HL-60/S4 treated with phorbol 12-myristate 13-acetate at 8.2 ng/mL for 4 days and 3 days (cell line): Measurements from ENCODE around the gene SLC26A5.
"Not testable (repeated sequence)": the region's sequence is repeated elsewhere in the genome, so short reads cannot be mapped to it uniquely, and the experiment has no call there.

Source experiments
- in situ Hi-C: fragments of 300-500 bp; cut with MboI; formaldehyde crosslinking; loops from 2 replicates; pipeline ENCODE4 v1.15.0; 2022; ENCODE audit warnings: low sequenced_read_pairs

The SLC26A5 gene, protein sequence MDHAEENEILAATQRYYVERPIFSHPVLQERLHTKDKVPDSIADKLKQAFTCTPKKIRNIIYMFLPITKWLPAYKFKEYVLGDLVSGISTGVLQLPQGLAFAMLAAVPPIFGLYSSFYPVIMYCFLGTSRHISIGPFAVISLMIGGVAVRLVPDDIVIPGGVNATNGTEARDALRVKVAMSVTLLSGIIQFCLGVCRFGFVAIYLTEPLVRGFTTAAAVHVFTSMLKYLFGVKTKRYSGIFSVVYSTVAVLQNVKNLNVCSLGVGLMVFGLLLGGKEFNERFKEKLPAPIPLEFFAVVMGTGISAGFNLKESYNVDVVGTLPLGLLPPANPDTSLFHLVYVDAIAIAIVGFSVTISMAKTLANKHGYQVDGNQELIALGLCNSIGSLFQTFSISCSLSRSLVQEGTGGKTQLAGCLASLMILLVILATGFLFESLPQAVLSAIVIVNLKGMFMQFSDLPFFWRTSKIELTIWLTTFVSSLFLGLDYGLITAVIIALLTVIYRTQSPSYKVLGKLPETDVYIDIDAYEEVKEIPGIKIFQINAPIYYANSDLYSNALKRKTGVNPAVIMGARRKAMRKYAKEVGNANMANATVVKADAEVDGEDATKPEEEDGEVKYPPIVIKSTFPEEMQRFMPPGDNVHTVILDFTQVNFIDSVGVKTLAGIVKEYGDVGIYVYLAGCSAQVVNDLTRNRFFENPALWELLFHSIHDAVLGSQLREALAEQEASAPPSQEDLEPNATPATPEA

DNA sequence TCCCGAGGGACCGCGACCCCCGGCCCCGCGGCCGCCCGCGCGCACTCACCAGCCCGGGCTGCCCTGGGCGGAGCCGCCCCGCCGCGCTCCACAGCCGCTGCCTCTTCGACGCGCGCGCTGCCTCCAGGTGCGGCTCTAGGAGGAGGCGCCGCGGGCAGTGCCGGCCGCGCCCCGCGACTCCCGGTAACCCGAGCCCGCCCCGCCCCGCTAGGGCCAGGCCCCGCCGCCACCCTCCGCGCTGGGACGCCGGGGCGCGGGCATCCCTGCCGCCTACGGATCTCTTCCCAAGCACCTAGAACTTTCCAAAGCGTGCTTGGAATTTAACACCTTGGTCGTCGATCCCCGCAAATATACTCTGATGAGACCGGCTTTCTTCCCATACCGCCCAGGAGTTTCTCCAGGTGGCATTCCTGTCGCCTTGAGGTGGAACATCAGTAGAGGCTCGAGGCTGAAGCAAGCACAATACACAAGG is at the start of gene SLC26A5:
Gene SLC26A5 (minus strand): TSS at position 159 of the 472 bp plus-strand sequence. CDS start 24,693 bp downstream, outside the sequence.
- in situ Hi-C loops: no loop called here

DNA sequence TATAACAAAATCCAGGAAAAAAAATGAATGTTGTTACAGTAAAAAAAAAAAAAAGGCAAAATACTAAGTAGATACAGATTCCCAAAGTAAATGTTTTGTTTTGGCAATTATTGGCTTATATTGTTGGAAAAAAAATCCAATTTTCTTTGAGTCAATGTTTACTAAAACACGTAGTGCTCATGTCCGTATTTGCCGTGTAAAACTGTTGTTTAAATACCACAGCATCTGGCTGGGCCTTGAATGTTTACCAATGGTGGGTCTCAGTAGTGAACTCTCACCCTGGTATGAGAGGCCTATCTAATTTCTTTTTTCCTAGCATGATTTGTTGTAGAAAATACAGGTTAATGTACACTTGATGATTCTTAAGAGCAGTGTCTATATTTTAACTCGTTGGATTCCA is 41.4 kb upstream of the SLC26A5 start:
- in situ Hi-C loops: no loop called here

DNA sequence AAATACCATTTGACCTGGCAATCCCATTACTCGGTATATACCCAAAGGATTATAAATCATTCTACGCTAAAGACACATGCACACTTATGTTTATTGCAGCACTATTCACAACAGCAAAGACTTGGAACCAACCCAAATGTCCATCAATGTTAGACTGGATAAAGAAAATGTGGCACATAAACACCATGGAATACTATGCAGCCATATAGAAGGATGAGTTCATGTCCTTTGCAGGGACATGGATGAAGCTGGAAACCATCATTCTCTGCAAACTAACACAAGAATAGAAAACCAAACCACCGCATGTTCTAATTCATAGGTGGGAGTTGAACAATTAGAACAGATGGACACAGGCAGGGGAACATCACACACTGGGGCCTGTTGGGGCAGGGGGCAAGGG is 40.9 kb upstream of the SLC26A5 start:
- in situ Hi-C loops: not testable (repeated sequence)

DNA sequence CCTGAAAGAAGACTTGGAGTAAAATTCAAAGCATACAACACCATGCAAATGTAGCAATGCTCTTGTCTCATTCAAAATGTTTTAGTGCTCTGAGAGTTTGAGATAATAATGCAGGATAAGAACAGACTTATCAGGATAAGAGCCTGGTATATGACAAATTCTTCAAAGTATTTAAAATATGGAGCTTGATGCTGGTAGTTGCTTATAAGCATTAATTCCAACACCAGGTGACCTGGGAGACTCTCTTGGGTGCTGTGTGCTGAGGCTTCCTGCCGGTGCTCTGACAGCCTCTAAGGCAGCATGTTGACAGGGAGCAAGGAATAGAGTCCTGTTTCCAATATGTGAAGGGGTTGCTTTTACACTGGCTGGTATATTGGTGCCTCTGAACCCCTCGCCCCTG is 34.8 kb upstream of the SLC26A5 start:
- in situ Hi-C loops: no loop called here

DNA sequence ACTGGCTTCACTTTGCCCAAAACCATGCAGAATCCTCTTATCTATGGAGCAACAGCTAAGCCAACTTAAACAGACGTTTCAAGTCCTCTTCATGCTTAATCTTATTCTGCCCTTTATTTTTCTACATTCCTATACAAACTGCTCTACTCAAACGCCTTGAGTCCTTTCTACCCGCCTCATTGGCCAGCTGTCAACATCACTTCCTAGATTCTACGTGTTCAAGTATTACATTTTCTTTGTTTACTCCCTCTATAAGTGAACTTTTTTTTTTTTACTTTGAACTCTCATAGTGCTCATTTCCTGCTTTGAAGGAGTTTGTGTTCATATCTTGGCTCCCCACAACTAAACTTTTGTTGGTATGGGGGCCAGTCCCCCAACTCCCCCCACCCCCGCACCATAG is 28.9 kb upstream of the SLC26A5 start:
- in situ Hi-C loops: no loop called here

DNA sequence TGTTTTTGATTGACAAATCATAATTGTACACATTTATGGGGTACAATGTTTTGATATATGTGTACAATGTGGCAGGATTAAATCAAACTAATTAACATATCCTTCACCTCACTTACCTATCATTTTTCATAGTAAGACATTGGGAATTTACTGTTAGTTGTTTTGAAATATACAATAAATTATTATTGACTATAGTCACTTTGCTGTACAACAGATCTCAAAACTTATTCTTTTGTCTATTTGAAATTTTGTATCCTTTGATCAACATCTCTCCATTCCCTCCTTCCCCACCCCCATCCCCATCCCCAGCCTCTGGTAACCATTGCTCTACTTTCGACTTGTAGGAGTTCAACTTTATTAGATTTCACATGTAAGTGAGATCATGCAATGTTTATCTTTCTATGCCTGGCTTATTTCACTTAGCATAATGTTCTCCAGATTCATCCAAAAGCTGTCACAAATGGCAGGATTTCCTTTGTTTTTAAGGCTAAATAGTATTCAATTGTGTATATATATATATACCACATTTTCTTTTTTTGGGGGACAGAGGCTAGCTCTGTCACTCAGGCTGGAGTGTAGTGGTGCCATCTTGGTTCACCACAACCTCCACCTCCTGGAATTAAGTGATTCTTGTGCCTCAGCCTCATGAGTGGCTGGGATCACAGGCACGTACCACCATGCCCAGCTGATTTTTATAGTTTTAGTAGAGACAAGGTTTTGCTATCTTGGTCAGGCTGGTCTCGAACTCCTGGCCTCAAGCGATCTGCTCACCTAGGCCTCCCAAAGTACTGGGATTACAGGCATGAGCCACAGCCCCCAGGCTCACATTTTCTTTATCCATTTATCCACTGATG is 23.3 kb upstream of the SLC26A5 start:
- in situ Hi-C loops: no loop called here

DNA sequence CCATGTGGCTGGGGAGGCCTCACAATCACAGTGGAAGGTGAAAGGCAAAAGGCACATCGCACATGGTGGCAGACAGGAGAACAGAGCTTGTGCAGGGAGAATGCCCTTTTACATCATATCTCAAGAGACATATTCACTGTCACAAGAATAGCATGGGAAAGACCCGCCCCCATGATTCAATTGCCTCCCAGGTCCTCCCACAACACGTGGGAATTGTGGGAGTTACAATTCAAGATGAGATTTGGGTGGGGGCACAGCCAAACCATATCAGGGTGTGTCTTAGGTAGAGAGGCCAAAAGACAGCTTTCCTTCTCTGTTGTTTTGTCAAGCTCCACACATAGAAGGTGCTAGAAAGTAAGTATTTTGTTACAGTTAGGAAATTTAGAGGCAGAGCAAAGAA is 20.8 kb upstream of the SLC26A5 start:
- in situ Hi-C loops: no loop called here

DNA sequence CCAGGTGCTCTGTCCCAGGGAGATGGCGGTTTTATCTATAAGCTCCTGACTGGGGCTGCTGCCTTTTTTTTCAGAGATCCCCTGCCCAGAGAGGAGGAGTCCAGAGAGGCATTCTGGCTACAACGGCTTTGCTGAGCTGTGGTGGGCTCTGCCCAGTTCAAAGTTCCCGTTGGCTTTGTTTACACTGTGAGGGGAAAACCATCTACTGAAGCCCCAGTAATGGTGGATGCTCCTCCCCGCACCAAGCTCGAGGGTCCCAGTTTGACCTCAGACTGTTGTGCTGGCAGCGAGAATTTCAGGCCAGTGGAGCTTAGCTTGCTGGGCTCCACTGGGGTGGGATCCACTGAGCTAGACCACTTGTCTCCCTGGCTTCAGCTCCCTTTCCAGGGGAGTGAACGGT is 16.4 kb upstream of the SLC26A5 start:
- in situ Hi-C loops: no loop called here

DNA sequence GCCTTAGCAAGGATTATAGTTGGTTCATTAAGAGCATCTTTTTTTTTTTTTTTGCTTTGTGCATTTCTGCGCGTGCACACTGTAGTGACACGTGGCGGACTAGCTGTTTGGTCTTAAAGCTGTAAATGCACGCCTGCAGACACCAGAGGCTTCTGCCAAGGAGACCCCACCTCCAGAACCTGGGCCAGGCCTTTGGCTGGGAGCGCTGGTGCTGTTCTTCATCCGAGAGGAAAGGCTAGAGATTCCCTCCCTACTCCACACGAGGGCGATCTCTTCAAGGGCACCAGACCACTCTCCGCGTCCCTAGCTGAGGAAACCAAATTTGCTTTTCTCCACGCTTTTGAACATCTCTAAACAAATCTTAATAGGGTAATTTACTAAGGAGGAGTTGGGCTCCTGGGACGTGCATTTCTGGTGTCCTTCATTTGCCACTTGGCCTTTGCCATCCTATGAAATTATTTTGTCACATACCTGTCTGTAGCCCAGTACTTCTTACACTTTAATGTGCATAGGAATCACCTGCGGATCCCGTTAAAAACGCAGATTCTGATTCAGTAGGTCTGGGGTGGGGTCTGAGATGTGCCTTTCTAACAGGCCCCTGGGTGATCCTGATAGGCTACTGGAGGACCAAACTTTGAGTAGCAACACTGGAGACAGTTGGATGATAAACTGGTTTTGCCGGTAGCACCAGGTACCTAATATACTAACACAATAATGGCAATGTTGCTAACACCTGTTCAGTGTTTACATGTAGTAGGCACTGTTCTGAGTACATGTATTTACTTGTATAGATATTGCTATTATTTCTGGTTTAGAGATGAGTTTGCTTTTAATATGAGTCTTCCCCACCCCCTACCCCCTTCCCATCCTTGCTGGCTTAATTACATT is 1.3 kb upstream of the SLC26A5 start:
- in situ Hi-C loops: no loop called here

DNA sequence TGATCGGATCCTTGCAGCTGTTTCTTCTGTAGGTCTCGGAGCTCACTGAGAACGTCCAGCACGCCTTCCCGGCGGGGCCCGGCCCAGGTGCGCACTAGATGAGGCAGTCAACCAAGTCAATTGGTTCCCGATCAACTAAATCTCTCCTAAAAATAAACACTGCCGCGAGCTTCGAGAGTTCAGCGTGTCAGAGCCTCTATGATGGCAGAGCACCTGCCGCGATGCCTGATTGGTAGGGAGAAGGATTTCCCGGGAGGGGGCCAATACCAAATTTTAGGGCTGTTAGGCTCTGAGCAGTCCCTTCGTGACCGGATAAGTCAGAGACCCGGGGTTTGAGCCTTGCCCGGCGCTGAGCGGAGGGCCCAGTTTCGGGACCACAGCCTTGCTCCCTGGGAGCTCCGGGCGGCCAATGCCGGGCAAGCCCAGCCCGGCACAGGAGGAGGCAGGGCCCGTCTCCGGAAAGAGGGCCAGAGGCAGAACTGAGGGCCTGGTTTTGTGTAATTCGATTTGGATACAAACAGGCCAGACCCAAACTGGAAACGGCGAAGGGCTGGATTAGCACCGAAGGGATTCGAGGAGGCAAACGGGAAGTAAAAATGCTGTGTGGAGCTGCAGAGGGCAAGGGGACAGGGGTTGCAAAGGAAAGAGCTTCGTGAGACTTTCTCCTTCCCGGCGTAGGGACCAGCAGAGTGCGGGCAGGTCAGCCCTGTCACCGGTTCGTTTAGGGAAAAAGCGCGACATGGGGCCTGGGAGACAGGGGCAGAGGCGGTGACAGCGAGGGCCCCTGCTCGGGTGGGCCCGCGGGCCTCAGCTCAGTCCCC is 569 bp downstream of the SLC26A5 start:
- in situ Hi-C loops: no loop called here

DNA sequence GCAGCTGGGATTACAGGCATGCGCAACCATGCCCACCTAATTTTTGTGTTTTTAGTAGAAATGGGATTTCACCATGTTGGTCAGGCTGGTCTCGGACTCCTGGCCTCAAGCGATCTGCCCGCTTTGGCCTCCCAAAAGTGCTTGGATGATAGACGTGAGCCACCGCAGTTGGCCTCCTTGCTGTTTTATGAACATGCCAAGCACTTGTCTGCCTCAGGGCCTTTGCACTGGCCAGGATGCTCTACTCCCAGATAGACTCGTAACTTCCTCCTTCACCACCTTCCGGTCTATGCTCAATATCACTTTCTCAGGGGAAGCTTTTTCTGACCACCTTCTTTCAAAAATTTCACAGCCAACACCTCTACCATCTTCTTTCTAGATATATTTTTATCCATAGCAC is 6.3 kb downstream of the SLC26A5 start:
- in situ Hi-C loops: no loop called here

DNA sequence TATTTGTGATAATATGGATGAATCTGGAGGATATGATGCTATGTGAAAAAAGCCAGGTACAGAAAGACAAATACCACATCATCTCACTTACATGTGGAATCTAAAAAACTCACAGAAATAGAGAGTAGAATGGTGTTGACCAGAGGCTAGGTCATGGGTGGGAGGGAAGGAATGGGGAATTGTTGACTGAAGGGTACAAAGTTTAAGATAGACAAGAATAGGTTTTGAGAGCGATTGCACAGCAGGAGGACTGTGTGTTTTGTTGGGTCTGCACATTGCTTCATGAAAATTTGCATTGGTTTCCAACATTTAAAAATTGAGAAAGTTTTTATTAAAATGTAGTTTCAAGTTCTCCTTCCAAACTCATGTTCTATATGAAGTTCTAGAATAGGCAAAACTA is 8.4 kb downstream of the SLC26A5 start:
- in situ Hi-C loops: no loop called here

DNA sequence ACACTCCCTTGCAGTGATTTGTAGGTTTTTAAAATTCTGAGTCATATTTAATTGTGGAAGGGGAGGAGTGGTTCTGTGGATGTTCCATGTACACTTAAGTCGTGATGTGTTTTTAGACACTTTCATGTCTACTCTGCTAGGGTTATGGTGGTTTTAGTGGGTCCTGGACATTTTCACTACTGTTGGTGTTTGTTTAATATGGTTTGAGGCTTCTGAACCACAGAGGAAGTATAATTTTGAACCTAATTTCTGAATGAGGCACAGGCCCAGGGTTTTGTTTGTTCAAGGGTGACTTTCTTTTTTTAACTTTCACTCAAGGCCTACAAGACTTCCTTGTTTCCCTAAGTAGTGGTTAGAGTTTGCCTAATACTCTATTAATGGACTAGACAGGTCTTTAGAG is 13.3 kb downstream of the SLC26A5 start:
- in situ Hi-C loops: no loop called here

DNA sequence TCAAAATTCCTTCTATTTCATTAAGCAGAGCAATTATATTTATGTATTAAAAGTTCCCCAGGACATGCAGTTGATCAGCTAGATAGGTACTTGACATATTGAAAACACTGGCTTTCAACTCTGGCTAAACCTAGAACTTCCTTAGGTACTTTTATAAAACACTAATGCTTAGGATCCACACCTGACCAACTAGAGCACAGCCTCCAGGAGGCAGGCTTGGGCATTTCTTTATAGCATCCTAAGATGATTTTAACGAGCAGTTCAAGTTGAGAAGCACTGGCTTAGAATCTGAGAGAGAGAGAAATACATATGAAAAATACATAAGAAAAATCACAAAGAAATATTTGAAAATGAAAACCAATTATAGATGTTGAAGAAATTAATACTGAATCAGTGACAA is 20.8 kb downstream of the SLC26A5 start:
- in situ Hi-C loops: no loop called here

DNA sequence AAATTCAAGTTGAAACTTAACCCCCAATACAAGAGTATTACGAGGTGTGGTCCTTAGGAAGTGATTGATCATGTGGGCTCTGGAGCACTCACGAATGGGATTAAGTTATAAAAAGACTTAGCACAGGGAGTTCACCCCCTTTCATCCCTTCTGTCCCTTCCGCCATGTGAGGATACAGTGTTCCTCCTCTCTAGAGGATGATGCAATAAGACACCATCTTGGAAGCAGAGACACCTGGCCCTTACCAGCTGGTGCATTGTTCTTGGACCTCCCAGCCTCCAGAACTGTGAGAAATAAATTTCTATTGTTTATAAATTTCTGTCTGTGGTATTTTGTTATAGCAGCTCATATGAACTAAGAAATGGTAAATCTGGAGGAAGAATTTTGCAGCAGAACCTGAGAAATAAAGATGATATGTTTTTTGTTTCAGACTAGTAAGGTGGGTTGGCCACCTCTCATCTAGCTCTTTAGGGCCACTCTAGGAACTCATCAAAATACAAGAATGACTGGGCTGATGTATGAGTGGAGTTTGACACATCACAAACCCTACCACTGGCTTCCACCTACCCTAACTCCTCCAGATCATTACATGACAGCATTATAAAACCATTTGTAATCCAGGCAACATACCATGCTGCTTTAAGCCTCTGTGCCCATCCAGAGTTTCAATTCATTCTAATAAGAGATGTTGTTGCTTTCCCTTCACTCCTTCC is 22.4 kb downstream of the SLC26A5 start:
- in situ Hi-C loops: no loop called here

DNA sequence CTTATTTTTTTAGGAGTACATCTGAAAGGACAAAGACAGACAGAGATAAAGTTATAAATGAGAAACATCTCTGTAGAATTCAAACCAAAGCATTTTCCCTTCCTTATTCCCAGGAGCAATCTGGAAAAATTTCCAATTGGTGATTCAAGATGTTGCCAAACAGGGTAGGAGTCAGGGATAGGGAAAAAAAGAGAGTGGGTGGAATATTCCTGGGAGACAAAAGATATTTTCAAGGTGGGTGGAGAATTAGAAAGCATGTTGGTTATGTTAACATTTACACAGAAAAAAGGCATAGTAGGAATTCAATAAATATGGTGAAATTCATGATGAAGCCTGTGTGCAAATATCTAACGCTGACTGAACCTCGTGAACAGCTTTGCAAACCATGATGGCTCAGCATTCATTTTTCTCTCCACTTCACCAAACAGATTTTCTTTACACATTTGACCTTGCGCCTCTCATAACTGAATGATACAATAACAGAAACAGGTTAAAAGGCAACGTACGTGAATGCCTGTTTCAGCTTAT is 25.1 kb downstream of the SLC26A5 start:
- in situ Hi-C loops: no loop called here

DNA sequence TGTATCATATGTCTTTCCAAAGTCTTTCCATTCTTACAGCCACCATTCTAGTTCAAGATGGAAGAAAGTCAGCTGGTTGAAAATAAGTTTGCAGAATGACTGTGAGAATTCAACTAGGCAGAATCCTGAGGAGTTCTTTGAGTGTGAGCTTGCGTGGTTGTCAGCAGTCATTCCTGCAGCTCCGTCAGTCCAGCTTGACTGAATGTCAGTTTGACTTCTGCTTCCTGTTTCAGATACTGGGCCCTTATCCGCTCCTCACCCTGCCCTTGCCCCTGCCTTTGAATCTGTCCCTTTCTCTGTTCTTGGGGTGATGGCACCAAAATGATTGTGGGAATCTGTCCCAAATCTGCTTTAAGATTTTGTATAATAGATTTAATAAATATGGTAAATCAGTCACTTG is 27.8 kb downstream of the SLC26A5 start:
- in situ Hi-C loops: no loop called here

DNA sequence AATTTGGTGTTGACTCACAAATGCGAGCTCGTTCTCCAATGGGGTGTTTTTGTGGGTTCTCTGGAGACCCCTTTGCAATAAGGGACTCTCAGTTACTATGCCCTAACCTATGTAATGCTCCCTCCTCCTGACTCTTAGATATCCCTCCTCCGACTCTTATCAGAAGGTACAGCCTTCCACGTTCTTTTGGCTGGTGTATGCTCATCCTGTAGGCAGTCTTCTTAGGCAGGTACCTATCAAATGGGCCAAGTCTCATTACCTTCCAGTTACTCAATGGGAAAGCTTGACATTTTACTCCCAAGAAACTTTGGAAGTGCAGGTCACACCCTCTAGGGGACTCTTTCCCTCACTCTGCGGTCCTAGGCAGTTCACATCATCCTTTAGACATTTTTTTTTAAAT is 32.6 kb downstream of the SLC26A5 start:
- in situ Hi-C loops: no loop called here

DNA sequence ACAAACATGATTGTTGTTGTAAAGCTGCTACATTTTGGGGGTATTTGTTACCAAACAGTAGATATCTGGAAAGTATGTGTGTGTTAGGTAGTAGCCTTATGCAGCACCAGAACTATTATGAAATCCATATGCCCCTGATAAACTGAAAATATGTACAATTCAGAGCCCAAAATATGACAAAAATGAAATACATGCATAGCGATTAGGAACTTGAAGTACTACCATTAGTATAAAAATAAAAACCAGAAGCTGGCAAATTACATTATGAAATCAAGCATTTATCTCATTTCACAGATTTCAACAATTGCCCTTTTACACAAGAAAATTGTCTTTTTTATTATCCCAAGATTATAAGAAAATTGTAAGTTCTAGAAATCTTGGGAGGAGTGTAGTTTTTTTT is 33.9 kb downstream of the SLC26A5 start:
- in situ Hi-C loops: no loop called here
